ENCODE results near the gene GPR157.
"Not testable (repeated sequence)": the region's sequence is repeated elsewhere in the genome, so short reads cannot be mapped to it uniquely, and the experiment has no call there.

Gene GPR157

DNA sequence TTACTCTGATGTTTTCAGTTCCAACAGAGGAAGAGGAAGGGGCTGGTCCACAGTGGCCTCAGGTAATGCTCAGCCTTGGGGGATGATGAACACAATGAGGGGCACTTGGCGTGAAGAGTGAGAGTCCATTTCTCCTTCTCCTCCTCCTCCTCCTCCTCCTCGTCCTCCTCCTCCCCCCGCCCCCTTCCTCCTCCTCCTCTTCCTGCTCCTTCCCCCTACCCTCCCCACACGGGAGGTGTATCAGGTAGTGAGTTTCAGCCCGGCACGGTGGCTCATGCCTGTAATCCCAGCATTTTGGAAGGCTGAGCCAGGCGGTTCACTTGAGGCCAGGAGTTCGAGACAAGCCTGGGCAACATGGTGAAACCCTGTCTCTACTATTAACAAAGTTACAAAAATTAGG is 17.3 kb upstream of the GPR157 start:
- H3K36me3 ChIP-seq (ENCODE audit: control insufficient read depth in 4 of 4, insufficient read depth in 4 of 4, low read length in 3 of 4): no peaks in the 10 kb centered on the region
- peak in 1 of 3 donors; percentile 14 for DNase-seq
- H3K27me3 ChIP-seq (replicated peaks in 2 of 5; ENCODE audit: control insufficient read depth in 4 of 5, insufficient read depth in 5 of 5, low read length in 4 of 5): no peaks in the 10 kb centered on the region
- ChIA-PET CTCF (interaction anchor here (1.1 to 1.3 kb wide), 2 partner anchors 11 to 35 kb away, joined by 3 to 5 read pairs; no protein-coding TSS in a partner anchor), POLR2A (no interaction called here)
- H3K4me3 ChIP-seq (ENCODE audit: control insufficient read depth in 1 of 7, extremely low read depth in 1 of 7, insufficient read depth in 4 of 7, low read depth in 2 of 7, low read length in 6 of 7): no peak overlapping the region
- H3K4me1 ChIP-seq (ENCODE audit: control extremely low read depth in 1 of 4, control insufficient read depth in 4 of 4, insufficient read depth in 4 of 4, low read length in 3 of 4): peaks cover 0 to 9% (median 2%) of the 10 kb centered on the region in 4 experiments
- H3K27ac ChIP-seq (ENCODE audit: insufficient read depth in 1 of 2, low read depth in 1 of 2, low read length in 2 of 2, poor library complexity in 1 of 2, severe bottlenecking in 2 of 2): no peak overlapping the region
- WGBS (ENCODE audit: insufficient coverage): 70% methylated on average over 3 of the region's 8 CpGs
- H3K9me3 ChIP-seq (ENCODE audit: control extremely low read depth in 1 of 5, control insufficient read depth in 4 of 5, insufficient read depth in 2 of 5, low read depth in 1 of 5, low read length in 4 of 5): no peaks in the 10 kb centered on the region

- 84% methylated on average over 5 of the region's 5 CpGs for WGBS (ENCODE audit: insufficient coverage)
- CTCF ChIA-PET: interaction anchor here (0.5 to 1.5 kb wide), 2 partner anchors 26 to 175 kb away, joined by 3 to 6 read pairs; no protein-coding TSS in a partner anchor
- Histone ChIP-seq H3K4me3 (ENCODE audit: control insufficient read depth in 1 of 7, extremely low read depth in 1 of 7, insufficient read depth in 4 of 7, low read depth in 2 of 7, low read length in 6 of 7) (no peak overlapping the region), H3K4me1 (ENCODE audit: control extremely low read depth in 1 of 4, control insufficient read depth in 4 of 4, insufficient read depth in 4 of 4, low read length in 3 of 4) (peaks cover 0 to 9% (median 2%) of the 10 kb centered on the region in 4 experiments), H3K36me3 (ENCODE audit: control insufficient read depth in 4 of 4, insufficient read depth in 4 of 4, low read length in 3 of 4) (no peaks in the 10 kb centered on the region), H3K9me3 (ENCODE audit: control extremely low read depth in 1 of 5, control insufficient read depth in 4 of 5, insufficient read depth in 2 of 5, low read depth in 1 of 5, low read length in 4 of 5) (no peaks in the 10 kb centered on the region), H3K27me3 (replicated peaks in 2 of 5; ENCODE audit: control insufficient read depth in 4 of 5, insufficient read depth in 5 of 5, low read length in 4 of 5) (no peaks in the 10 kb centered on the region), H3K27ac (ENCODE audit: insufficient read depth in 1 of 2, low read depth in 1 of 2, low read length in 2 of 2, poor library complexity in 1 of 2, severe bottlenecking in 2 of 2) (no peak overlapping the region)
- POLR2A ChIA-PET: no interaction called here
- DNase-seq: no peak
Measured at GRCh38 chr1:9145714-9146113, 16.8 kb upstream of the GPR157 start.

DNA sequence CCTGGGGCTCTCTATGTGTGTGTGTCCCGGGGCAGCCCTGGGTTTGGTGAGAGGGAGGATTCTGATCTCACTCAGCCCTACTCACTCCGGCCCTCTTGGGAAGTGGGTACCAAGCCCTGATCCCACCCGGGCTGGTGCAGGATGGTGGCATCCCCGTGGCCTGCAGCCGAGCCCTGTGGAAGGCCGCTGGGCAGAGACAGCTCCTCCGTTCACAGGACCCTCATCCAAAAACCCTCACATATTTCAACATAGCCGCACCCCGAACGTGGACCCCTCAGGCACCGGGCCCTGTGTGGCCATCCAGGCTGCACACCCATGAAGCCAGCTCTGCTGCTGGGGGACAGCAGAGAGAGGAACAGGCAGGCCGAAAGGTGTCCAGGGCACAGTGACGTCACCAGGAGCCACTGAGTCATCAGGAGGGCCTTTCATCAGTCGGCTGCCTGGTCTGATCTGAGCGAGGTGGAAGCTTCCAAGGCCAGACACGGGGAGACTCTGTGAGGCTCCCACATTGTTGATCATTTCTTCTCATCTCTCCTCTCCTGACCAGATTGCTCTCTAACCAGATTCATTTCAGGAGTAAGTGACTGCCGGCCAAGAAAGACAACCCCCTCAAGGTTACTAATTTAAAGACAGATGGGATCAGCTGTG is 16.2 kb upstream of the GPR157 start:
- POLR2A ChIA-PET: no interaction called here
- H3K4me1 ChIP-seq (ENCODE audit: control extremely low read depth in 1 of 4, control insufficient read depth in 4 of 4, insufficient read depth in 4 of 4, low read length in 3 of 4): peaks cover 0 to 9% (median 2%) of the 10 kb centered on the region in 4 experiments
- WGBS (ENCODE audit: insufficient coverage): 97% methylated on average over 9 of the region's 17 CpGs
- H3K27me3 ChIP-seq (replicated peaks in 2 of 5; ENCODE audit: control insufficient read depth in 4 of 5, insufficient read depth in 5 of 5, low read length in 4 of 5): peaks cover 0 to 2% (median 0%) of the 10 kb centered on the region in 5 experiments
- DNase-seq: no peak
- no peaks in the 10 kb centered on the region for H3K9me3 ChIP-seq (ENCODE audit: control extremely low read depth in 1 of 5, control insufficient read depth in 4 of 5, insufficient read depth in 2 of 5, low read depth in 1 of 5, low read length in 4 of 5)
- no peaks in the 10 kb centered on the region for H3K36me3 ChIP-seq (ENCODE audit: control insufficient read depth in 4 of 4, insufficient read depth in 4 of 4, low read length in 3 of 4)
- no peak overlapping the region for H3K4me3 ChIP-seq (ENCODE audit: control insufficient read depth in 1 of 7, extremely low read depth in 1 of 7, insufficient read depth in 4 of 7, low read depth in 2 of 7, low read length in 6 of 7)
- CTCF ChIA-PET: interaction anchor here (0.5 to 1.5 kb wide), 2 partner anchors 27 to 174 kb away, joined by 3 to 6 read pairs; no protein-coding TSS in a partner anchor
- no peak overlapping the region for H3K27ac ChIP-seq (ENCODE audit: insufficient read depth in 1 of 2, low read depth in 1 of 2, low read length in 2 of 2, poor library complexity in 1 of 2, severe bottlenecking in 2 of 2)

- CTCF ChIA-PET: interaction anchor here (1.5 kb wide), 1 partner anchor 27 kb away, joined by 6 read pairs; no protein-coding TSS in a partner anchor
- 80% methylated on average over 1 of the region's 7 CpGs for WGBS (ENCODE audit: insufficient coverage)
- H3K4me3 ChIP-seq (ENCODE audit: control insufficient read depth in 1 of 7, extremely low read depth in 1 of 7, insufficient read depth in 4 of 7, low read depth in 2 of 7, low read length in 6 of 7); H3K27me3 ChIP-seq (replicated peaks in 2 of 5; ENCODE audit: control insufficient read depth in 4 of 5, insufficient read depth in 5 of 5, low read length in 4 of 5); H3K9me3 ChIP-seq (ENCODE audit: control extremely low read depth in 1 of 5, control insufficient read depth in 4 of 5, insufficient read depth in 2 of 5, low read depth in 1 of 5, low read length in 4 of 5); H3K27ac ChIP-seq (ENCODE audit: insufficient read depth in 1 of 2, low read depth in 1 of 2, low read length in 2 of 2, poor library complexity in 1 of 2, severe bottlenecking in 2 of 2); H3K36me3 ChIP-seq (ENCODE audit: control insufficient read depth in 4 of 4, insufficient read depth in 4 of 4, low read length in 3 of 4); DNase-seq; H3K4me1 ChIP-seq (ENCODE audit: control extremely low read depth in 1 of 4, control insufficient read depth in 4 of 4, insufficient read depth in 4 of 4, low read length in 3 of 4); POLR2A ChIA-PET: not testable (repeated sequence)
Measured at GRCh38 chr1:9144494-9144893, 15.6 kb upstream of the GPR157 start.

DNA sequence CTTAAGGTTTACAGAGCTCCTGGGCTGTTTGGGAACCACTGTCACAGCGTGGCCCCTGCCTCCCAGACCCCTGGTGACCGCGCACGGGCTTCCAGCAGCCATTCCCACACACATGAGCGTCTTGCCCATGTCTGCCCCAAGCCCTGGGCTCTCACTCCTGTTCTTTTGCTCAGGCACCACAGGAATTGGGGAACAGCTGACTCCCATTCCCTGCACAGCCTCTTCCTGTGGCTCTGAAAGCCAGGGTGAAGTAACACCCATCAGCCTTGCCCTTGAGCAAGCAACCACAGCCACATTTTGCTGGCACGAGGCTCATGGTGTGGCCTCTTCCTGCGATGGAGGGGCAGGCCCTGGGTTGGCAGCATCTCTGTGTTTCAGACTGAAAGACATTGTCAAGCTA is 14.3 kb upstream of the GPR157 start:
- ChIA-PET CTCF (interaction anchor here (0.9 to 3.8 kb wide), 3 partner anchors 11 to 33 kb away, joined by 3 to 23 read pairs (median 4); no protein-coding TSS in a partner anchor), POLR2A (no interaction called here)
- H3K36me3 ChIP-seq (ENCODE audit: control insufficient read depth in 4 of 4, insufficient read depth in 4 of 4, low read length in 3 of 4): no peaks in the 10 kb centered on the region
- peak in 2 of 3 donors; percentile 10 to 15 for DNase-seq
- H3K27ac ChIP-seq (ENCODE audit: insufficient read depth in 1 of 2, low read depth in 1 of 2, low read length in 2 of 2, poor library complexity in 1 of 2, severe bottlenecking in 2 of 2): no peak overlapping the region
- H3K9me3 ChIP-seq (ENCODE audit: control extremely low read depth in 1 of 5, control insufficient read depth in 4 of 5, insufficient read depth in 2 of 5, low read depth in 1 of 5, low read length in 4 of 5): no peaks in the 10 kb centered on the region
- peaks cover 0 to 9% (median 2%) of the 10 kb centered on the region in 4 experiments for H3K4me1 ChIP-seq (ENCODE audit: control extremely low read depth in 1 of 4, control insufficient read depth in 4 of 4, insufficient read depth in 4 of 4, low read length in 3 of 4)
- 83% methylated on average over 6 of the region's 7 CpGs for WGBS (ENCODE audit: insufficient coverage)
- H3K4me3 ChIP-seq (ENCODE audit: control insufficient read depth in 1 of 7, extremely low read depth in 1 of 7, insufficient read depth in 4 of 7, low read depth in 2 of 7, low read length in 6 of 7): no peak overlapping the region
- H3K27me3 ChIP-seq (replicated peaks in 2 of 5; ENCODE audit: control insufficient read depth in 4 of 5, insufficient read depth in 5 of 5, low read length in 4 of 5): peaks cover 0 to 2% (median 0%) of the 10 kb centered on the region in 5 experiments

DNA sequence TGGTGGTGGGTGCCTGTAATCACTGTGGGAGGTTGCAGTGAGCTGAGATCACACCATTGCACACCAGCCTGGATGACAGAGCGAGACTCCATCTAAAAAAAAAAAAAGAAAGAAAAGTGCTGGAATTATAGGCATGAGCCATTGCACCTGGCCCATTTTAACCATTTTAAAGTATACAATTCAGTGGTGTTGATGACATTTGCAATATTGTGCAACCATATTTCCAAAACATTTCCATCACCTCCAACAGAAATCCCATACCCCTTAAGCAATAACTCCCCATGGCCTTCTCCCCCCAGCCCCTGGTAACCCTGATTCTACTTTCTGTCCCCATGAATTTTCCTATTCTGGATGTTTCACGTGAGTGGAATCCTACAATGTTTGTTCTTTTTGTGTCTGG is 11.0 kb upstream of the GPR157 start:
- Histone ChIP-seq H3K4me3 (ENCODE audit: control insufficient read depth in 1 of 7, extremely low read depth in 1 of 7, insufficient read depth in 4 of 7, low read depth in 2 of 7, low read length in 6 of 7) (no peak overlapping the region), H3K9me3 (ENCODE audit: control extremely low read depth in 1 of 5, control insufficient read depth in 4 of 5, insufficient read depth in 2 of 5, low read depth in 1 of 5, low read length in 4 of 5) (no peaks in the 10 kb centered on the region), H3K36me3 (ENCODE audit: control insufficient read depth in 4 of 4, insufficient read depth in 4 of 4, low read length in 3 of 4) (no peaks in the 10 kb centered on the region), H3K27me3 (replicated peaks in 2 of 5; ENCODE audit: control insufficient read depth in 4 of 5, insufficient read depth in 5 of 5, low read length in 4 of 5) (peaks cover 0 to 2% (median 0%) of the 10 kb centered on the region in 5 experiments), H3K27ac (ENCODE audit: insufficient read depth in 1 of 2, low read depth in 1 of 2, low read length in 2 of 2, poor library complexity in 1 of 2, severe bottlenecking in 2 of 2) (no peak overlapping the region), H3K4me1 (ENCODE audit: control extremely low read depth in 1 of 4, control insufficient read depth in 4 of 4, insufficient read depth in 4 of 4, low read length in 3 of 4) (peaks cover 0 to 19% (median 9%) of the 10 kb centered on the region in 4 experiments)
- CTCF ChIA-PET: interaction anchor here (1.8 kb wide), 1 partner anchor 31 kb away, joined by 4 read pairs; no protein-coding TSS in a partner anchor
- DNase-seq: no peak
- POLR2A ChIA-PET: no interaction called here
- whole genome bisulfite sequencing (ENCODE audit: insufficient coverage): 100% methylated on average over 1 of the region's 2 CpGs

DNA sequence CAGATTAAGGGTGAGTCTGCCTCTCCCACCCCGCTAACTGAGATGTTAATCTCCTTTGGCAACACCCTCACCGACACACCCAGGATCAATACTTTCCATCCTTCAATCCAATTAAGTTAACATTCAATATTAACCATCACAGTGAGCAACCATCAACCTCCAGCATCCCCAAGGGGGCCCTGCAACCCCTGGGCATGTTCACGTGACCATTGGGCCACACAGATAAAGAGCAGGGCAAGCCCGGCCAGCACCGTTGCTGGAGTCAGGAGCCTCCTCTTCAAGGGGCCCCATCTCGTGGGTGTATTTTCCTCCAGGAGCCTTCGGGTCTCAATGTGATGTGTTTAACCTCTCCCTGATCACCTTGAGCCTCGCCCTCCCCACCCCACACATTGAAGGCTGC is 8.0 kb upstream of the GPR157 start:
- H3K4me3 ChIP-seq (ENCODE audit: control insufficient read depth in 1 of 7, extremely low read depth in 1 of 7, insufficient read depth in 4 of 7, low read depth in 2 of 7, low read length in 6 of 7): no peak overlapping the region
- no peaks in the 10 kb centered on the region for H3K36me3 ChIP-seq (ENCODE audit: control insufficient read depth in 4 of 4, insufficient read depth in 4 of 4, low read length in 3 of 4)
- H3K27ac ChIP-seq (ENCODE audit: insufficient read depth in 1 of 2, low read depth in 1 of 2, low read length in 2 of 2, poor library complexity in 1 of 2, severe bottlenecking in 2 of 2): no peak overlapping the region
- DNase-seq: no peak
- H3K4me1 ChIP-seq (ENCODE audit: control extremely low read depth in 1 of 4, control insufficient read depth in 4 of 4, insufficient read depth in 4 of 4, low read length in 3 of 4): peaks cover 0 to 13% (median 7%) of the 10 kb centered on the region in 4 experiments
- no peaks in the 10 kb centered on the region for H3K9me3 ChIP-seq (ENCODE audit: control extremely low read depth in 1 of 5, control insufficient read depth in 4 of 5, insufficient read depth in 2 of 5, low read depth in 1 of 5, low read length in 4 of 5)
- 87% methylated on average over 3 of the region's 8 CpGs for WGBS (ENCODE audit: insufficient coverage)
- POLR2A ChIA-PET: no interaction called here
- CTCF ChIA-PET: interaction anchor here (0.9 kb wide), 1 partner anchor 11 kb away, joined by 3 read pairs; no protein-coding TSS in a partner anchor
- peaks cover 0 to 6% (median 0%) of the 10 kb centered on the region in 5 experiments for H3K27me3 ChIP-seq (replicated peaks in 2 of 5; ENCODE audit: control insufficient read depth in 4 of 5, insufficient read depth in 5 of 5, low read length in 4 of 5)

All from common myeloid progenitor, CD34-positive (primary cell).